Measurements from ENCODE around the gene PCMT1. TPM values are rescaled to one million over a fixed set of nuclear protein-coding genes. Genes with fewer than 3 reads are reported as not detected.
A peak's percentile ranks its signal among the peaks of the same experiment; 100 is the strongest.

PCMT1 gene
- total and polyA plus RNA-seq, 2 of the 4 experiments (the other 2 are of a cell fraction) = 101 to 109 TPM

GRCh38 chr6:149723771-149724417, 25.6 kb upstream of the PCMT1 start (continued):
- TF ChIP-seq NFE2L2 (IDR thresholded peaks at IDR 0.05; ENCODE audit: low read depth, low read length) = no peak

DNA sequence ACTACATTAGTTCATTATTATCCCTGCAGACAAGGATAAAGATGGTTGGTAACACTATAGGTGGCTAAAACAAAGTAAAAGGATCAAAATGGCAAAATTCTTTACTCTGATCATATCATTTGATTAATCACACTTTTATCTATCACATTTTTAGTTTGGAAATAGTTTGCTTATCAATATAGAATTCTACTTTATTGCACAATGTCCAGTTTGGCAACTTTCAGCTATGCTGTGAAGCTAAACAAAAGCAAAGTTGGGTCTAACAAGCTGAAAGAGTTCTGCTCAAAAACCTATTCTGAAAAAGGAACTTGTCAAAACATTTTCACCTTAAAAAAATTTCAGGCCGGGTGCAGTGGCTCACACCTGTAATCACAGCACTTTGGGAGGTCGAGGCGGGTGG, 23.8 kb upstream of the PCMT1 start:
- POLR2A ChIA-PET (ENCODE audit: unreplicated experiment) = no interaction called here
- CTCF ChIA-PET = no interaction called here

More for the DNA sequence above, 23.8 kb upstream of the PCMT1 start:
- no peaks in the 10 kb centered on the region for H3K79me1 ChIP-seq (ENCODE audit: low read depth in 1 of 2, low read length in 2 of 2)
- no CpG with 5 or more reads among the region's 3 CpGs for WGBS, 2 experiments (ENCODE audit: extremely low coverage in 2 of 2, insufficient read length in 1 of 2)
- H2BK120ac ChIP-seq (ENCODE audit: low read depth, low read length) = no peak overlapping the region
- ATAC-seq (ENCODE audit: low read depth) = no peak
- TSS peak; percentile 46 for BruUV-seq (replicated peaks)
- no peaks in the 10 kb centered on the region for H4K20me1 ChIP-seq (ENCODE audit: insufficient read depth, low read length)
- H4K91ac ChIP-seq (ENCODE audit: insufficient read depth, low read depth, low read length) = no peak overlapping the region
- dilution Hi-C loops (cut with HindIII; ENCODE audit: low sequenced_read_pairs, unreplicated experiment) (no loop called here), intact Hi-C loops (cut with micrococcal nuclease) (loop anchor here (10.0 kb wide), 1 partner anchor 289 kb away; no protein-coding TSS in a partner anchor), in situ Hi-C loops (cut with MboI; ENCODE audit: low sequenced_read_pairs) (loop anchor here (10.0 kb wide), 1 partner anchor 199 kb away; the partner anchor contains the start of gene RAET1G)
- no peak overlapping the region for H3K4me3 ChIP-seq (ENCODE audit: insufficient read depth, low read depth, low read length)
- H3K4me2 ChIP-seq (ENCODE audit: low read depth, low read length) = no peak overlapping the region
- H3K56ac ChIP-seq (ENCODE audit: extremely low read depth, insufficient read depth, low read length) = no peak overlapping the region
- H2BK15ac ChIP-seq (ENCODE audit: low read depth, low read length) = no peak overlapping the region
- no peaks in the 10 kb centered on the region for H3K4me1 ChIP-seq (ENCODE audit: control insufficient read depth, insufficient read depth, low read length)
- H2AK9ac ChIP-seq (replicated peaks; ENCODE audit: low read depth, low read length, poor library complexity) = no peak overlapping the region
- H2AFZ ChIP-seq (replicated peaks; ENCODE audit: low read length, poor library complexity) = no peak overlapping the region
- no peak overlapping the region for H3K18ac ChIP-seq (ENCODE audit: low read depth, low read length)
- H3K27ac ChIP-seq (ENCODE audit: insufficient read depth, low read length) = no peak overlapping the region
- no peak overlapping the region for H4K8ac ChIP-seq (ENCODE audit: low read depth in 2 of 2, low read length in 2 of 2)
- peaks cover 17% of the 10 kb centered on the region for H3K36me3 ChIP-seq (ENCODE audit: control insufficient read depth, insufficient read depth, low read length)
- H3K9ac ChIP-seq (ENCODE audit: low read depth, low read length) = no peak overlapping the region
- TF ChIP-seq FOS (IDR thresholded peaks at IDR 0.05; ENCODE audit: low read depth, low read length) (no peak), CEBPB (IDR thresholded peaks at IDR 0.05; ENCODE audit: low read depth, low read length) (peak; percentile 71), MXI1 (IDR thresholded peaks at IDR 0.05; ENCODE audit: borderline replicate concordance, low read depth, low read length) (no peak), CTCF (conservative IDR thresholded peaks at IDR 0.05; ENCODE audit: low read depth, low read length) (no peak)
- H3K4ac ChIP-seq (ENCODE audit: low read depth, low read length) = no peak overlapping the region
- no peak overlapping the region for H3K14ac ChIP-seq (replicated peaks; ENCODE audit: low read depth, low read length)
- no peaks in the 10 kb centered on the region for H3K9me3 ChIP-seq (ENCODE audit: control insufficient read depth, insufficient read depth, low read length)
- no peaks in the 10 kb centered on the region for H3K9me1 ChIP-seq (ENCODE audit: insufficient read depth, low read length)
- DNase-seq = no peak
- H2BK20ac ChIP-seq (ENCODE audit: low read depth, low read length) = no peak overlapping the region
- H2AK5ac ChIP-seq (ENCODE audit: low read depth, low read length) = no peak overlapping the region
- no peak overlapping the region for H4K5ac ChIP-seq (ENCODE audit: low read depth, low read length)
- H3K27me3 ChIP-seq (ENCODE audit: control insufficient read depth, insufficient read depth, low read length) = no peaks in the 10 kb centered on the region
- H2BK5ac ChIP-seq (ENCODE audit: low read depth, low read length, poor library complexity, severe bottlenecking) = no peak overlapping the region
- no peak overlapping the region for H3K23ac ChIP-seq (ENCODE audit: low read depth, low read length)
